Measurements from ENCODE around the gene NXNL1. TPM values are rescaled to one million over a fixed set of nuclear protein-coding genes. Genes with fewer than 3 reads are reported as not detected.

The NXNL1 gene
- total and polyA plus RNA-seq, 2 of the 13 experiments (the other 11 are each of a cell fraction or from before 2014, with no cell fraction given) = not detected

- 59% methylated on average over 7 of the region's 7 CpGs for WGBS (ENCODE audit: low lambda C conversion rate)
- Histone ChIP-seq H3K4me3 (replicated peaks in 1 of 3; ENCODE audit: insufficient read depth in 1 of 3, low read depth in 2 of 3, low read length in 3 of 3) (no peak overlapping the region), H2AFZ (ENCODE audit: low read length) (no peak overlapping the region), H3K4me2 (ENCODE audit: low read depth, low read length) (no peak overlapping the region), H3K36me3 (replicated peaks in 1 of 2; ENCODE audit: control insufficient read depth in 1 of 2, insufficient read depth in 2 of 2, low read length in 2 of 2) (no peaks in the 10 kb centered on the region), H3K4me1 (ENCODE audit: insufficient read depth, low read length) (no peaks in the 10 kb centered on the region), H3K27me3 (ENCODE audit: control insufficient read depth in 1 of 2, insufficient read depth in 2 of 2, low read length in 2 of 2) (no peaks in the 10 kb centered on the region), H4K20me1 (ENCODE audit: insufficient read depth, low read length) (no peaks in the 10 kb centered on the region), H3K9ac (ENCODE audit: insufficient read depth, low read depth, low read length) (no peak overlapping the region), H3K27ac (ENCODE audit: extremely low read length, insufficient read depth, low read length) (no peak overlapping the region), H3K79me2 (ENCODE audit: insufficient read depth, low read length) (no peaks in the 10 kb centered on the region), H3K9me3 (ENCODE audit: low read length) (no peaks in the 10 kb centered on the region)
- ATAC-seq = no peak
- ChIA-PET POLR2A (no interaction called here), CTCF (ENCODE audit: low intra/inter-chr PET ratio, low total read pairs) (no interaction called here)
- FAIRE-seq = no peak
- no peak for DNase-seq (ENCODE audit: low spot score)
- in situ Hi-C loops (cut with HindIII; ENCODE audit: extremely low pct_ligation_motif_present, low pct_unique_long_range_greater_than_20kb) = no loop called here
- intact Hi-C loops (cut with micrococcal nuclease; ENCODE audit: unreplicated experiment) = no loop called here
- no TSS peak for BruUV-seq (replicated peaks)
- TF ChIP-seq ATF1 (CRISPR knock-in tag; IDR thresholded peaks at IDR 0.05) (no peak), ZBTB40 (IDR thresholded peaks at IDR 0.05) (no peak), ZBTB40 (CRISPR knock-in tag; IDR thresholded peaks at IDR 0.05) (no peak), ZNF704 (CRISPR knock-in tag; IDR thresholded peaks at IDR 0.05; ENCODE audit: borderline replicate concordance) (no peak), SRY (CRISPR knock-in tag; IDR thresholded peaks at IDR 0.05) (no peak), U2AF1 (optimal IDR thresholded peaks at IDR 0.05; ENCODE audit: low read depth, low read length) (no peak), ZNF75D (CRISPR knock-in tag; IDR thresholded peaks at IDR 0.05; ENCODE audit: borderline replicate concordance) (no peak), KLF11 (CRISPR knock-in tag; IDR thresholded peaks at IDR 0.05) (no peak), JUN (CRISPR knock-in tag; IDR thresholded peaks at IDR 0.05) (no peak), U2AF2 (IDR thresholded peaks at IDR 0.05; ENCODE audit: low read depth, low read length) (no peak), TERF1 (CRISPR knock-in tag; IDR thresholded peaks at IDR 0.05) (no peak), ZBTB34 (CRISPR knock-in tag; IDR thresholded peaks at IDR 0.05) (no peak)
Observed at GRCh38 chr19:17435218-17435617, 25.5 kb downstream of the NXNL1 start.

All from HepG2 (cell line).